AG20443 (cell line): ENCODE results near the gene INTS4.
"Not testable (repeated sequence)": the region's sequence is repeated elsewhere in the genome, so short reads cannot be mapped to it uniquely, and the experiment has no call there.

Source experiments
- DNase-seq: peaks from one replicate; pipeline ENCODE4 v3.0.0; 2012; ENCODE audit warnings: low spot score, mixed read lengths

The INTS4 gene

DNA sequence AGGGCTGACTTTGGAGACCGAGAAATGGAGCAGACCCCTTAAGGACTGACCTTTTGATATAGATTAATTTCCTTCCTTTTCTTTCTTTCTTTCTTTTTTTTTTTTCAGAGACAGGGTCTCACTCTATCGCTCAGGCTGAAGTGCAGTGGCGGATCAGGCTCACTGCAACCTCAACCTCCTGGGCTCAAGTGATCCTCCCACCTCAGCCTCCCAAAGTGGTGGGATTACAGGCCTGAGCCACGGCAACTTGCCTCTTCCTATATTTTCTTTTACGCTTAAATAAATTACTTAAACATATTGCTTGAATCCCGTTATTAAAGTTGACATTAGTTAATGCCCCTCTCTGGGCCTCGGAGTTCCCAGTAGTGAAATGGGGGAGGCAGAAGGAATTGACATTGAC lies 29.0 kb upstream of the INTS4 start:
- DNase-seq = no peak

DNA sequence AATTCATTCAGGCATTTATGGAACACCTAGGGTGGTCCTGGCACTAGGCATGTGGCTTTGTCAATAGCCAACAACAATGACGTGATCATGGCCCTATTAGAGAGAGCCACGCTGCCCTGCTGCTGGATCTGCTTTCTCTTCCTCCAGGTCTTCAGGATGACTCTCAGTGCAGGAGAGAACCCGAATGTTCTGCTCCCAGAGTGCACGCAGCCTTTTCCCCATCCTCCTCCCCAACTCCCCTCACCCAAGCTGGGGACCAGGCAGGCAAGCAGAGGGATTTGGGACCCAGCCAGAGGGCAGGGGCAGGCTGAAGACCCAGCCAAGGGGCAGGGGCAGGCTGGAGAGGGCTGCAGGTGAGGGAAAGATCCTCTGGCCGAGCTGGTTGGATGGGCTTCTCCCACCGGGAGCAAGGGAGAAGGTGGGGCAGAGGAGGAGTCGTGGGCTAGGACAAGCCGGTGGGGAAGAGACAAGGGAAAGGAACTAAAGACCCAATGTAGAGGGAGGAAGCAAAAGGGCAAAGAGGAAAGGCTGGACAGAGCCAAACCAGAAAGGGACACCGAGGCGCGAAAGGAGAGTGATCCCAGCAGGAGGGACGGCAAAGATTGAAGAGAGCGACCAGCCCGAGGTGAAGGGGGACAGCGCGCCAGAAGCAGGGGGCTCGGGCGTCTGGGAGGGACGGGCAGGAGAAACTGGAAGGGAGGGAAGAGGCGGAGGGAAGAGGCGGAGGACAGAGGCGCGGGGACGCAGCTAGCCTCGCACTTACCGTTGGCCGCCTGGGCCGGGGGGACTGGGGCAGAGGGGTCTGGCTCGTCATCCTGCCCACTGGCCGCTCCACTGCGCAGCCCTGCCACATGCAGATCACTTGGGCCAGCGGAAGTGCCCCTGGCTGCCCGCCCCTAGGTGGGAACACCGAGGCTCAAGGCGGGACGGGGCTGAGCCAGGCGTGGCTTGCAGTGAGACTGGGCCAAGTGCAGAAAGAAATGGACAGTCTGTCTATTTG lies 28.2 kb upstream of the INTS4 start, which contains the start of gene KCTD14:
Gene KCTD14, minus strand, starts transcription at position 880 of the 1,000 bp plus-strand sequence. Its CDS starts 27 bp downstream, at position 853.
- DNase-seq = peak; percentile 61

DNA sequence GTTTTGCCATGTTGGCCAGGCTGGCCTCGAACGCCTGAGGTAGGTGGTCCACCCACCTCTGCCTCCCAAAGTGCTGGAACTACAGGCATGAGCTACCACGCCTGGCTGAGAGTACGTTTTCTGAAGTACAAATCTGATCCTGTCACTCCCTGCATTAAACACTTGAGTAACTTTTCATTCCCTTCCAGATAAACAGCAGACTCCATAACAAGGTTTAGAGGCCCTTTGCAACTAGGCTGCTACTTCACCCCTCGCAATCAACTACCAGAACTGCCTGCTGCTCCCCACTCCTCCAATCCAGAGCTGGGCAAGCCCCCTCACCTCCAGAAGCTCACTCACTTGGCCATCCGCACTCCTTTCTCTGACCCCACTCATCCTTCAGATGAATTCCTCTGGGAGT lies 27.1 kb upstream of the INTS4 start:
- no peak for DNase-seq

DNA sequence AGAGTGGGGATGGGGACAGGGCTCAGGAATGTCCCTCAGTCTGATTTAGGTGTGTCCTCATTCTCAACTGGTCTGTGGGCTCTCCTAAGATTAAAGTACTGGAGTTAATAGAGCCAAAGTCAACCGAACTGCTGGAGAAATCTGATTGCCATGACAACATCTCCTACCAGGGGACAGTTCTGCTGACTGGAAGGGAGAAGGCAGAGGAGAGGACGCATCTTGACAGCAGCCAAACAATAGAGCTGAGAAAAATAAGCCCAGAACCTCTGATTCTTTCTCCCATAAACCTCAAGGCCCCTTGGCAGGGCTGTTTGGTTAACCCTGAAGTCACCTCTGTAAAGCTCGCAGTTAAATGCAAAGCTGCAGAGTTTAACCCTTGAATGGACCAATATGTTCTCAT lies 25.8 kb upstream of the INTS4 start:
- DNase-seq = no peak

DNA sequence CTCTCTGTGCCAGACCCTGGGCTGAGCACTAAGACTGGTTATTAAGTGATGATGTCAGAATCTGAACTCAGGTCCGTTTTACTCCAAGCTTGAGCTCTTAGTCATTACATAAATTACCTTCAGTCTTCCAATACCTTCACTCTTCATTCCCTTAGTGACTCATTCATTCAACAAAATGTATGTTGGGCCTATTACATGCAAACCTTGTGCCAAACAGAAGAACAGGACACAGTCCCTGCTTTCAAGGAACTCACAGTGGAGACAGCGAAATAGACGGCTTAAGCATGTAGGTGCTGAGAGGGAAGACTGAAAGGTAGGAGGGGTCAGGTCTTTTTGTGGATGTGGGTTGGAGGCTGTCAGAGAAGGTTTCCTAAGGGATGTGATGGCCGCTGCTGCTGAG lies 25.3 kb upstream of the INTS4 start:
- DNase-seq = no peak

DNA sequence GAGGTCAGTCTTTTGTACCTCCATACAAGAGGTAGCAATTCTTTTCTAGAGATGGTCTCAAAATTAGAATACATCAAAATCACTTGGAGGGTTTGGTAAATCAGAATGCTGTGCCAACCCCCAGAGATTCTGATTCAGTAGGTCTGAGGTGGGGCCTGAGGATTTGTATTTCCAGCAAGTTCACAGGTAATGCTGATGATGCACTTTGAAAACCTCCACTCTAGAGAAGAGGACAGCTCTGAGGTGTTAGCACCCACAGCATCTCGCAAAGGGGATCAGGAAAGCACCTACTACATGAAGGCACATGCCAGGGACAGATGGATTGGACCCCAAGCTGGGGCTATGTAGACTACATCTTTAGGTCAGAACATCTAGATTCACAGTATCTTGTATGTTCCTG lies 21.4 kb upstream of the INTS4 start:
- DNase-seq = no peak

DNA sequence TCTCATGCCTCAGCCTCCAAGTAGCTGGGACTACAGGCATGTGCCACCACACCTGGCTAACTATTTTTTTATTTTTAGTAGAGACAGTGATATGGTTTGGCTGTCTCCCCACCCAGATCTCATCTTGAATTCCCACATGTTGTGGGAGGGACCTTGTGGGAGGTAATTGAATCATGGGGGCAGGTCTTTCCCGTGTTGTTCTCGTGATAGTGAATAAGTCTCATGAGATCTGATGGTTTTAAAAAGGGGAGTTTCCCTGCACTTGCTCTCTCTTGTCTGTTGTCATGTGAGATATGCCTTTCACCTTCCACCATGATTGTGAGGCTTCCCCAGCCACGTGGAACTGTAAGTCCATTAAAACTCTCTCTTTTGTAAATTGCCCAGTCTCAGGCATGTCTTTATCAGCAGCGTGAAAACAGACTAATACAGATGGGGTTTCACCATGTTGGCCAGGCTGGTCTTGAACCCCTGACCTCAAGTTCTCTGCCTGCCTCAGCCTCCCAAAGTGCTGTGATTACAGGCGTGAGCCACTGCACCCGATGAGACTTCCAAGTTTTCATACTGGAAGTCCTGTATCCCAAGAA lies 20.6 kb upstream of the INTS4 start:
- DNase-seq = not testable (repeated sequence)

DNA sequence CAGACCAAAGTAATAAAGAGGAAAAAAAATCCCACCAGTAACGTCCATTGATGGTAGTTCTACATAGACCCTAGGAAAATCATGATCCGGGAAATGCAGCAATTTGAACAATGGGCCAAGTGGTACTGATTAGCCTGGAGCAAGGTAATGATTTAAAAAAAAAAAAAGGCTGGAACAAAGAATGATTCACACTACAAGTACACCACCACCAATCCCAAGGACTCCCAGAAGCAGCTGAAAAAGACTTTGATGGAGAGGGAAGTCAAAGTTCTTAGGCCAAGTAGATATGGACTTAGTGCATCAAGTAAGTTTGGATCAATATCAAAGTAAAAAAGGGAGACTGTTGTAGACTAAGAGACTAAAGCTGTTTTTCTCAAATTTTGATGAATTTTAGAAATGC lies 16.8 kb upstream of the INTS4 start:
- no peak for DNase-seq

DNA sequence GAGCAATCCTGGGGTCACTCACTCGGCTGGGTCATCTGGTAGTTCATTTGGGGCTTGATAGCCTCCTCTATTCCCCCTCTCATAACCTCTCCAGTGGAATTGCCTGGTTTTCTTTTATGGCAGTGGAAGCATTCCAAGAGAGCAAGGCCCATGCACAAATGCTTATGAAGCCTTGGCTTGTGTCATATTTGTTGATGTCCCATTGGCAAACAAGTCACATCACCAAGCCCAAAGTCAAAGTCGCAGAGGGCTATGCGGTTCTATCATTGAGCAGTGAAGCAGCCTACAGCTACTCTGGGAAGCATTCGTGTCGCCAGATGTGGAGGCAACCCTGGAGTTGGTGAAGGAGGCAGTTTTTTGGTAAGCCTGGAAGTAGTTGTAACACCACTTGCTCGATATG lies 16.3 kb upstream of the INTS4 start:
- no peak for DNase-seq

DNA sequence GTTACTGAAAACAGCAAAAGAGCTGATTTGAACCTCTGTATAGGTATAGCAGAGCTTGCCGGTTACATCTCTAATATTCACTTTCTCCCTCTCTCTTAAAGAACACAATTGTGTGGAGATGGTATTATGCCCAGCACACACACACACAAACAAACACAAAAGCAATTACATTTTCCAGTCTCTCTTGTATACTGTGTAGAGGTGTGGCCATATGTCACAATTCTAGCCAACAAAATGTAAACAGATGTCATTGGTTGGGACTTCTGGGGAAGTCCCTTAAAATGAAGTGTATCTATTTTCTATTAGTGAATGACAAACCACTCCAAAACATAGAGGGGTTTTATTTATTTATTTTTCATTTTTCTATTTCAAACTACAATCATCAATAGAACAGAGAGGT lies 15.8 kb upstream of the INTS4 start:
- no peak for DNase-seq

DNA sequence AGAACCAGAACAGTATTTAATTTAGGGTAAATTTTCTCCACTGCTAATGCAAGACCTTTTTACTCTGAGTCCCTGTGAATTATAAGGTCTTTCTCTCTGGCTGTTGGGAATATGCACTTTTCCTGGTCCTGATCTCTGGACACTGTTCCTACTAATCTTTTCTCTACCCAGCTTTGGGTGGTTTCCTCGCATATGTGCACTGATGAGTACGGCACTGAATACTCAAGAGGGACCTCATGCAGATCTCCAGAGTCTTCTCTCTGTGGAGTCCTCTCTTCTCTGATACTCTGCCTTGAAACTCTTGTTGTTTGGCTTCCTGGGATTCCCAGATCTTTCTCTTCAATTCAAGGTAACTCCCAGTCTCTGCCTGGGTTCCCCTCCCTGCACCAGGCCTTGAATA lies 14.6 kb upstream of the INTS4 start:
- no peak for DNase-seq

DNA sequence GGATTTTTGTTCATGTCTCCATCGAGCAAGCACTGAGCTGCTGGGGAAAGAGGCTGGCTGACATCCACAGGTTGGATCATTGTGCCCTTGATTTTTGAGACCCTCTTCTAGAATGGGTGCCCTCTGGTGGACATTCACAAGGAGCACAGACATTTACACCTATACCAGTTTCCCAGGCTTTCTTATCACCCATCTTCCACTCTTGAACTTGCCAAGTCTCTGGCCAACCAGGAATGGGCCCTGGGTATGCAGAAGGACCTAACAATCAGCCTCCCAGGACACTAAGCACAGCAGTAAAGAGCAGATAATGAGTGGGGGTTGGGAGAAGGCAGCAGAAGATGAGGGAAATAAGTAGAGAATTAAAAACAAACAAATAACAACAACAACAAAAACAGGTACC lies 5.7 kb upstream of the INTS4 start:
- peak; percentile 69 for DNase-seq

DNA sequence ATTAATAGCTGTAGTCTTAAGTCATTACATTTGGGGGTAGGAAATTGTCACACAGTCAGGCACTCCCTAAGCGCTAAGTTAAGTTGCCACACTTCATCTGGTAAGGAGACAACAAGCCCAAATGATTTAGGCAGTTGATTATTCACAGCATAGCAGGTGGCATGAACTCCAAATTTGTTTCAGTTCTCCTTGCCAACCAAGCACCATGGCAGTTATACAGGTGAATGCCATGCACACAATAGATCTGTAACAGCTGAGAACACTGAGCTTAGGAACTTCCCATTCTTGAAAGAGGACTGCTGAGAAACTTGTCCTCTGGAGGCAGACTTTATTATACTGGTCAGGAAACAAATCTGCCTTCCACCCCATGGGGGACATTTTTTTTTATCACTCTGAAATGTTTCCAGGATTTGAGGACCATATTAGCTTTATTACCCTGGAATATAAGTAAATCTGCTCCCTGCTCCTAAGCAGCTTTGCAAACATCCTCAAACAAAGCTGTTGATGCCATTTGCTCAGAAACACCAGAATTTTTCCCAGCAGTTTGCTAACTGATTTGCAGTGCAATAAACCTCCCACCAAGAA lies 5.1 kb upstream of the INTS4 start:
- DNase-seq = no peak

DNA sequence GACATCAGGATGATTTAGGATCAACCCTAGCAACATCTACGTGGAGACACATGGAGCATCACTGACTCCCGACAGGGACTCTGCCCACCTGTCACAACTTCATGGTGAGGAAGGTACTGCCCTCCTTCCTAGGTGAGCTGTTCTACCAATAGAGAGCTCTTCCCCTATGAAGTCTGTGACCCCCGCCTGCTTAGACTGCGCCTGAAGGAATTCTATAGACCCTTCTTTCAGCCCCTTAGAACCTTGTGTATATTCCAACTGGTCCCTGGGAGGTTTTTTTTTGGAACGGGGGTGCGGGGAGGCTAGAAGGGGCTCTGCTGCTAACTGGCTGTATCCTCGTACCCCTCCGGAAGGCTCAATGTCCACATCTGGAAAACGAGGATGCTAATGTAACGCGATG lies 566 bp downstream of the INTS4 start:
- DNase-seq = no peak

DNA sequence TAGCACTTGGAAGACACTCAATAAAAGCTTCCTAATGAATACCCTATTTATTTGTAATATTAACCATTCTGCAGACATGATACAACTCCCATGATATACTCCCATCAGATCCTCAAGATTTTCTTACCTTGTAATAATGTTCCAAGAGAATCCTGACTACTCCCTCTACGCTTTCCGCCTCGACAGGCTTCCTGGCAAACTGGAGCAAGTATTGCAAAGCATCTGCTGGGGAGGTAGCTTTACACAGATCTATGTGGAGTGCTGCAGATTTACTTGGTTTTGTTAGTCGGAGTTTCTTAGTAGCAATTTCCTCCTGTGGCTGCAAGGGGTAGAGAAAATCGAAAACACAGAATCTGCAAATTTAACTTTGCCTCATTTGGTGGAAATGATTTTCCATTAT lies 3.5 kb downstream of the INTS4 start:
- no peak for DNase-seq

DNA sequence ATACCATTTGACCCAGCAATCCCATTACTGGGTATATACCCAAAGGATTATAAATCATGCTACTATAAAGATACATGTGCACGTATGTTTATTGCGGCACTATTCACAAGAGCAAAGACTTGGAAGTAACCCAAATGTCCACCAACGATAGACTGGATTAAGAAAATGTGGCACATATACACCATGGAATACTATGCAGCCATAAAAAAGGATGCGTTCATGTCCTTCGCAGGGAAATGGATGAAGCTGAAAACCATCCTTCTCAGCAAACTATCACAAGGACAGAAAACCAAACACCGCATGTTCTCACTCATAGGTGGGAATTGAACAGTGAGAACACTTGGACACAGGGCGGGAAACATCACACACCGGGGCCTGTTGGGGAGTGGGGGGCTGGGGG lies 8.0 kb downstream of the INTS4 start:
- DNase-seq = not testable (repeated sequence)

DNA sequence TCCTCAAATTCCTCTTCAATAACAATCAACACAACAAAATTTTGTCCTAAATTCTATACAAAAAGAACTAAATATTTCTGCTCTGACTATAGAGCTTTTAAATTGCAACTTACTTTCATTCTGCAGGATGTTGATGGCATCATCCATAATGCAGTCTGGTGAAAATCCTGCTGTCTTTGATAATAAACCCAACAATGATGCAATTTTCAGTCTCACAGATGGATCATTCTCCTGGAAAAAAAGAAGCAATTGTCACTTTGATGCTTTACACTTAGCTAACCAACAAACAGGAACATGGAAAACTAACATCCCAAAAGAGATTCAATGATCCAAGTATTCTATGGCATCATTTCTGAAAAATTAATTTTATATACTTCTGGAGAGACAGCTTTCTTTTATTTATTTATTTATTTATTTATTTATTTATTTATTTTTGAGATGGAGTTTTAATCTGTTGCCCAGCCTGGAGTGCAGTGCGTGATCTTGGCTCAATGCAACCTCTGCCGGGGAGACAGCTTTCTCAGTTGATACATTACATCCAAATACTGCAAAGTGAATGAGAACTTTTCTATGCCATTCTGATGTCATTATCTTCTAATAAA lies 13.0 kb downstream of the INTS4 start:
- DNase-seq = no peak

DNA sequence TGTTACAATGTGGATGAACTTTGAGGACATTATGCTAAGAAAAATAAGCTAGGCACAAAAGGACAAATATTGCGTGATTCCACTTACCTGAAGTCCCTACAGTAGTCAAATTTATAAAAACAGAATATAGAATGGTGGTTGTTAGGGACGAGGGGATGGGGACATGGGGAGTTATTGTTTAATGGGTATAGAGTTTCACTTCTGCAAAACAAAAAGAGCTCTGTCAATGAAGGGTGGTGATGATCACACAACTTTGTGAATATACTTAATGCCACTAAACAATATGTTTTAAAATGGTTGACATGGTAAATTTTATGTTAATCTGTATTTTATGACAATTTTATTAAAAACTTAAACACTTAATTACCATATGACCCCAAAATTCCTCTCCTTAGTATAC lies 26.1 kb downstream of the INTS4 start:
- DNase-seq = no peak

DNA sequence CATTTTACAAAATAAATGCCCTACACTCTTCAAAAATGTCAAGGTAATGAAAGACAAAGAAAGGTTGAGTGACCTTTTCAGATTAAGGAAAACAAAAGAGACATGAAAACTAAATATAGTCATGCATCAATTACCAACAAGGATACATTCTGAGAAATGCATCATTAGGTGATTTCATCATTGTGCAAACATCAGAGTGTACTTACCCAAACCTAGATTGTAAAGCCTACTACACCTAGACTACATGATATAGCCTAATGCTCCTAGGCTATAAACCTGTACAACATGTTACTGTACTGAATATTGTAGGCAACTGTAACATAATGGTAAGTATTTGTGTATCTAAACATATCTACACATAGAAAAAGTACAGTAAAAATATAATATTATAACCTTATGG lies 26.7 kb downstream of the INTS4 start:
- no peak for DNase-seq

DNA sequence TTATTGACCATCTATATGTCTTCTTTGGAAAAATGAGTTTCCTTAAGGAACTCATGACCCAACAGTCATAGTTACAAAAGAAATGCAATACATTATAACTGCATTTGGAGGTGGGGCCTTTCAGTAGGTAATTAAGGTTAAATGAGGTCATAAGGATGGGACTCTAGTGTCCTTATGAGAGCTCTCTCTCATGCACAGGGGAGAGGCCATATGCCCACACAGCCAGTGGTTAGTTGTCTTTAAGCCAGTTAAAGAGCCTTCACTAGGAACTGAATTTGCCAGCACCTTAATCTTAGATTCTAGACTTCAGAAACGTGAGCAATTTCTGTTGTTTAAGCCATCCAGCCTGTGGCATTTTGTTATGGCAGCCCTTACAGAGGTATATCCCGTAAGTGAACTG lies 27.3 kb downstream of the INTS4 start:
- no peak for DNase-seq

DNA sequence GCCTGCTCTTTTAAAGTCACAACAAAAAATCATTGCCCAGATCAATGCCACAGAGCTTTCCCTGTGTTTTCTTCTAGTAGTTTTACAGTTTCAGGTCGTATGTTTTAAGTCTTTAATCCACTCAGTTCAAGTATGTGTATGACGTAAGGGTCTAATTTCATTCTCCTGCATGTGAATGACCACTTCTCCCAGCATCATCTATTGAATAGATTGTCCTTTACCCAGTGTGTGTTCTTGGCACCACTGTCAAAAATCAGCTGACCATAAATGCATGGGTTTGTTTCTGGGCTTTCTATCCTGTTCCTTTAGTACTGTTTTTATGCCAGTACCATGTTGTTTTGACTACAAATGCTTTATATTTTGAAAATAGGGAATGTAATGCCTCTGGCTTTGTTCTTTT lies 28.1 kb downstream of the INTS4 start:
- no peak for DNase-seq

DNA sequence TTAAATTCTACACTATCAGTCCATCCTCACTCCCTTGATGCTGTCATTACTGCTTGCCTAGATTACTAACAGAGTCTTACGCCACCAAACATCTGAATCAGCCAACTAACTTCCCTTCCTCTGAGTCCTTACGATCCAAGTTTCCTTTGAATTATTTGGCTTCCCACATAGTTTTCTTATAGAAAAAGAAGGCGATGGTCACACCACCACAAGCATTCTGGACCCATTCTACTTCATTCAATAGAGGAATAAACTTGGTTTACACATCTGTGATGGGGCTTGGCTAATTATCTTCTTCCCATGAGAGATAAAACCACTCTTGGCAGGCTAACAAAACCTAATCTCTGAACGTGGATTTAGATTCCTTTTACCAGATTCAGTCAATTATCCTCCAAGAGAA lies 35.0 kb downstream of the INTS4 start:
- DNase-seq = no peak
